Lower leg skin (tissue), 3 donors: ENCODE data around the gene PEX5.

Experiments used
- POLR2A ChIP-seq, 2 donors: fragments of 450-650 bp; IDR thresholded peaks; one replicate each; pipeline ENCODE4 v1.6.1; 2016 to 2017; ENCODE audit warnings: antibody characterized with exemption in 2 of 2, mild to moderate bottlenecking in 1 of 2, moderate library complexity in 1 of 2
- TF ChIP-seq, protein P1 (sequence below), 3 donors: fragments of 450-650 bp; IDR thresholded peaks; one replicate each; pipeline ENCODE4 v1.5.1; 2016; ENCODE audit warnings: antibody characterized with exemption in 3 of 3, mild to moderate bottlenecking in 3 of 3, moderate library complexity in 2 of 3

DNA sequence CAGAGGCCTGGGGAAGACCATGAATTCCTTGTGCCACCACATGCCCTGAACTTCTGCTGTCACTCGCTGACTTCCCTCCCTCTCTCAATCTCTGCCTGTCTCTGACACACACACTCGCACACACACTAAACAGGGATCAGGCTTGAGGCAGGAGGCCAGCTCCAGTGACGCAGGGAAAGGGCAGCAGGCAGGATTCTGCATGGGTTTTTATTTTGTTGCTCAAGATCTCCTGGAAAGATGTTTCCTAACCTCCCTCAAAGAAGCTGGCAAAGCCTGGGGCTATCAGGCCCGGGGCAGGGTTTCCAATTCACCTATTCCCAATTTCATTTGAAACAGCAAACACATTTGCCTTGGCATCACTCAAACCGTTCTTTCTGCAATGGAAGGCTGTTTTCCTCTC lies 27.7 kb upstream of the PEX5 start:
- TF ChIP-seq, protein P1, sequence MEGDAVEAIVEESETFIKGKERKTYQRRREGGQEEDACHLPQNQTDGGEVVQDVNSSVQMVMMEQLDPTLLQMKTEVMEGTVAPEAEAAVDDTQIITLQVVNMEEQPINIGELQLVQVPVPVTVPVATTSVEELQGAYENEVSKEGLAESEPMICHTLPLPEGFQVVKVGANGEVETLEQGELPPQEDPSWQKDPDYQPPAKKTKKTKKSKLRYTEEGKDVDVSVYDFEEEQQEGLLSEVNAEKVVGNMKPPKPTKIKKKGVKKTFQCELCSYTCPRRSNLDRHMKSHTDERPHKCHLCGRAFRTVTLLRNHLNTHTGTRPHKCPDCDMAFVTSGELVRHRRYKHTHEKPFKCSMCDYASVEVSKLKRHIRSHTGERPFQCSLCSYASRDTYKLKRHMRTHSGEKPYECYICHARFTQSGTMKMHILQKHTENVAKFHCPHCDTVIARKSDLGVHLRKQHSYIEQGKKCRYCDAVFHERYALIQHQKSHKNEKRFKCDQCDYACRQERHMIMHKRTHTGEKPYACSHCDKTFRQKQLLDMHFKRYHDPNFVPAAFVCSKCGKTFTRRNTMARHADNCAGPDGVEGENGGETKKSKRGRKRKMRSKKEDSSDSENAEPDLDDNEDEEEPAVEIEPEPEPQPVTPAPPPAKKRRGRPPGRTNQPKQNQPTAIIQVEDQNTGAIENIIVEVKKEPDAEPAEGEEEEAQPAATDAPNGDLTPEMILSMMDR (IDR thresholded peaks at IDR 0.05) = no peak
- no peak for TF ChIP-seq POLR2A (IDR thresholded peaks at IDR 0.05)
